Transverse colon (tissue), 4 donors: ENCODE data around the gene CFAP97.
"Not testable (repeated sequence)": the region's sequence is repeated elsewhere in the genome, so short reads cannot be mapped to it uniquely, and the experiment has no call there.

Experiments used
- POLR2A ChIP-seq: fragments of 450-650 bp; IDR thresholded peaks from one replicate; pipeline ENCODE4 v1.6.1; 2016; ENCODE audit warnings: antibody characterized with exemption, mild to moderate bottlenecking, moderate library complexity
- POLR2AphosphoS5 ChIP-seq, 3 donors: sonication (generic); formaldehyde crosslinking; IDR thresholded peaks; one replicate each; pipeline ENCODE4 v1.6.1; 2016; ENCODE audit warnings: antibody characterized with exemption in 3 of 3
- TF ChIP-seq, protein P1 (sequence below), 5 experiments: fragments of 200-600 bp in 3 of 5; fragments of 450-650 bp in 2 of 5; sonication (generic) in 3 of 5; IDR thresholded peaks; 1 replicate in 2 of 5; 2 replicates in 3 of 5; pipeline ENCODE4 v1.5.1; 2016 to 2017; ENCODE audit warnings: antibody characterized with exemption in 5 of 5, inconsistent platforms in 3 of 5, mild to moderate bottlenecking in 2 of 5, moderate library complexity in 1 of 5

- TF ChIP-seq, protein P1, sequence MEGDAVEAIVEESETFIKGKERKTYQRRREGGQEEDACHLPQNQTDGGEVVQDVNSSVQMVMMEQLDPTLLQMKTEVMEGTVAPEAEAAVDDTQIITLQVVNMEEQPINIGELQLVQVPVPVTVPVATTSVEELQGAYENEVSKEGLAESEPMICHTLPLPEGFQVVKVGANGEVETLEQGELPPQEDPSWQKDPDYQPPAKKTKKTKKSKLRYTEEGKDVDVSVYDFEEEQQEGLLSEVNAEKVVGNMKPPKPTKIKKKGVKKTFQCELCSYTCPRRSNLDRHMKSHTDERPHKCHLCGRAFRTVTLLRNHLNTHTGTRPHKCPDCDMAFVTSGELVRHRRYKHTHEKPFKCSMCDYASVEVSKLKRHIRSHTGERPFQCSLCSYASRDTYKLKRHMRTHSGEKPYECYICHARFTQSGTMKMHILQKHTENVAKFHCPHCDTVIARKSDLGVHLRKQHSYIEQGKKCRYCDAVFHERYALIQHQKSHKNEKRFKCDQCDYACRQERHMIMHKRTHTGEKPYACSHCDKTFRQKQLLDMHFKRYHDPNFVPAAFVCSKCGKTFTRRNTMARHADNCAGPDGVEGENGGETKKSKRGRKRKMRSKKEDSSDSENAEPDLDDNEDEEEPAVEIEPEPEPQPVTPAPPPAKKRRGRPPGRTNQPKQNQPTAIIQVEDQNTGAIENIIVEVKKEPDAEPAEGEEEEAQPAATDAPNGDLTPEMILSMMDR (IDR thresholded peaks at IDR 0.05), result not testable (repeated sequence)
- not testable (repeated sequence) for TF ChIP-seq POLR2A; POLR2AphosphoS5 (IDR thresholded peaks at IDR 0.05)
These were observed 84.3 kb downstream of the CFAP97 start for GRCh38 chr4:185119467-185119866.
